NCI-H146 treated with DMSO at 0.1 percent for 48 hours (cell line): ENCODE data around the gene PHF21B.
"Not testable (repeated sequence)": the region's sequence is repeated elsewhere in the genome, so short reads cannot be mapped to it uniquely, and the experiment has no call there.

Source experiments
- DNase-seq: peaks from one replicate; lab custom pipeline; 2025; ENCODE audit not compliant: unreplicated experiment; lab: John Stamatoyannopoulos, UW

The PHF21B gene

GRCh38 chr22:45009606-45010531 lies at the start of gene PHF21B:
Gene PHF21B (minus strand): TSS chr22:45010005. CDS start chr22:45009549, 456 bp downstream.
- DNase-seq = peak; percentile 34

DNA sequence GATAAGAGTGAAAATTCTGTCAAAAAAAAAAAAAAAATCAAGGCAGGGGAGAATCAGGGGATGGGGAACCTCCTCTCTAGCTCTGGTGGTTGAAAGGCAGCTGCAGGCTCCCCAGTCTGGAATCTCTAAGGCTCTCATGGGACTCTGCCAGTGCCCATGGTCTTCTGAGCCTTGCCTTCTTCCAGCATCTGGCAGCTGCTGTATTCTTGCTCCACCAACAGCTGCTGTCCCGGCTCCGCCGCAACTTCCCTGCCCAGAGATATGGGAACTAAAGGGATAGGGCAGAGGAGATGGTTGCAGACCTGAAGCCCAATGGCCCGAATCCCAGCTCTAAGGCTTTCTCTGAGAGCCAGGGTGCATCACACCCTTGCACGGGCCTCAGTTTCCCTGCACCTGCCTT lies 49.5 kb upstream of the PHF21B start:
- DNase-seq = no peak

DNA sequence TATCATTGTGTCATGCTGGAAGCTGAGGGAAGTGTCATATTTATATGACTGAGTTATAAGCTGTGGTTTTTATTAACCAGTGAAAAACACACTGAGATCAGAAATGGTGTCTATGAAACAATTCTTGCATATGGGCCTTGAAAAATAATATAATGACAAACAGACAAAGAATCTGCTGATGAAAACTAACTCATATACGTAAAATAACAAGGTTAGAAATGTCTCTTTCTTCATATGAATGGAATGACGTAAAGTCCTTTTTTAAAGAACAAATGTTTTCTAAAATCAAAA lies 48.8 kb upstream of the PHF21B start:
- DNase-seq = no peak

GRCh38 chr22:45055936-45056335 lies 46.1 kb upstream of the PHF21B start:
- DNase-seq = no peak

GRCh38 chr22:45053571-45053970 lies 43.8 kb upstream of the PHF21B start:
- no peak for DNase-seq

GRCh38 chr22:45053094-45053493 lies 43.3 kb upstream of the PHF21B start:
- no peak for DNase-seq

DNA sequence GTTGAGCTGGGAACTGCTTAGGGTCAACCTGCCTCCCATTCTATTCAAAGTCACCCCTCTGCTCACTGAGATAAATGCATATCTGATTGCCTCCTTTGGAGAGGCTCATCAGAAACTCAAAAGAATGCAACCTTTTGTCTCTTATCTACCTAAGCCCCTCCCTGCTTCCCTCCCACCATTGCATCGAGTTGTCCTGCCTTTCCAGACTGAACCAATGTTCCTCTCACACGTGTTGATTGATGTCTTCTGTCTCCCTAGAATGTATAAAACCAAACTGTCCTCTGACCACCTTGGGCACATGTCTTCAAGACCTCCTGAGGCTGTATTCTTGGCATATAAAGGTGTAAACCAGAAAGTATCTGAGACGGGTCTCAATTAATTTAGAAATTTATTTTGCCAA lies 42.9 kb upstream of the PHF21B start:
- DNase-seq = not testable (repeated sequence)

DNA sequence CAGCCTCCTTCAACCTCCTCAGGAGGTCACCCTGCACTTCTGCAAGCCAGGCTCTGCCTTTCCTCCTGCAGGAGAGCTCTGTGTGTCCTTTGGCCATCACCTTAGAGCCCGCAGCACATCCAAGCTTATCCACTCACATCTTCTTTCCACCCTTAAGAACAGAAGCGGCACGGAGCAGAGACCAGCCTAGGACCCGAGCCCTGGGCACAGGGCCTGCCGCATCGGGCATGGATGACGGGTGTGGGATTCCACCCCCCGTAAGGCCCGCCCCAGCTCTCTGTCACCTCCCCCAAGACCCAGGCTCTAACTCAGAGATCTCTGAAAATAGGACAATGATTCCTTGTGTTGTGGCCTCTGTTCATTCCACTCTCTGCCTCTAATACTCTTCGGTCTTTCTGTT lies 42.1 kb upstream of the PHF21B start:
- no peak for DNase-seq

DNA sequence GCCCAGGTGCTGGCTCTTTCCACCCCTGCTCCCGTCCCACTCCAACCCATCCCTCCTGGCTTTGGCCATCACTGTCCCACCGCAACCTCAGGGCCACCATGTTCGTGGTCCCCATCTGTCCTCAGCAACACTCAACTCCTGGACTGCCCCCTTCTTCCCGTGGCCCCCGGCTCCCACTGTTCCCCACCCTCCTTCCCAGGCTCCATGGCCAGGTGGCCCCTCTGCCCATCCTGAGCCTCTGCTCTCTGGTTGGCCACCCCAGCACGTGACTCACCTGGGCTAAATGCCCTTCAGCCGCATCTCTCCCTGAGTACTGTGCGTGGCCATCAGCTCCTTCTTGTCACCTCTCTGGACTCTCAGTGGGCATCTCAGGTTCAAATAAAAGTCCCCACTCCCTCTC lies 41.6 kb upstream of the PHF21B start:
- no peak for DNase-seq

GRCh38 chr22:45047260-45047659 lies 37.5 kb upstream of the PHF21B start:
- DNase-seq = no peak

DNA sequence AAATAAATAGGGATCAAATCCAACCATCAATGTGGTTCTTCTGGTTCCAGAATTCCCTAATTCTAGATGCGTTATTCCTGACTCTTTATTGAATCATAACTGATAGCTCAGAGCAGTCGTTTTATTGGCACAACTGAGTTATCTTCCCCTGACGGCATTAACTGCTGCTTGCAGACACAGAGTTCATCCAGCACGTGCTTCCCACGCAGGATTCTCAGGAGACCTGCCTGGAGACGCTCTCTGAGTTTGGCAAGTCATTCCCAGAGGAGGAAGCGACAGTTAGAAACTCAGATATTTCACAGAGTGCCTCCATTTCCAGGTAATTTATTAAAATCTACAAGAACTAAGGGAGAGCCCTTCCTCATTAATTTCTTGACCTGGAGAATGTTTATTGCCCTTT lies 35.4 kb upstream of the PHF21B start:
- no peak for DNase-seq

GRCh38 chr22:45042263-45042662 lies 32.5 kb upstream of the PHF21B start:
- DNase-seq = no peak

- DNase-seq = no peak
Measured at GRCh38 chr22:45039133-45039532, 29.3 kb upstream of the PHF21B start.

- no peak for DNase-seq
Measured at GRCh38 chr22:45036154-45036553, 26.3 kb upstream of the PHF21B start.

- no peak for DNase-seq
Measured at GRCh38 chr22:45034821-45035220, 25.0 kb upstream of the PHF21B start.

DNA sequence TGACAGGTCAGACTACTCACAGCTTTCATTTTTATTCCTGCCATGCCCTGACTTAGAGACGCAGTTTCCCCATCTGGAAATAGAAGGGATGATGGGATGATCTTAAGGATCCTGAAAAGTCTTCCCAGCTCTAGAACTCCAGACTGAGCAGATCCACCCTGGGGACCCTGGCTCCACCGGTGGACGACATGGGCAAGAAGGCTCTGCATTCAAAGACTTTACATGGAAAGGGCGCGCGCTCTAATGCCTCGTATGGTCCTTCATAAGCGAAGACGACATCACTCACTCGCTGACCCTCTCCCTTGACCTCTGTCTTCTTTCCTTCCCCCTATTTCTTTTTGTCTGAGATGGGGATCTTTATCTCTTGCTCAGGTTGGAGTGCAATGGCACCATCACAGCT lies 24.4 kb upstream of the PHF21B start:
- DNase-seq = no peak

GRCh38 chr22:45033136-45033535 lies 23.3 kb upstream of the PHF21B start:
- no peak for DNase-seq

- DNase-seq = no peak
Measured at GRCh38 chr22:45031629-45032403, 22.0 kb upstream of the PHF21B start.

DNA sequence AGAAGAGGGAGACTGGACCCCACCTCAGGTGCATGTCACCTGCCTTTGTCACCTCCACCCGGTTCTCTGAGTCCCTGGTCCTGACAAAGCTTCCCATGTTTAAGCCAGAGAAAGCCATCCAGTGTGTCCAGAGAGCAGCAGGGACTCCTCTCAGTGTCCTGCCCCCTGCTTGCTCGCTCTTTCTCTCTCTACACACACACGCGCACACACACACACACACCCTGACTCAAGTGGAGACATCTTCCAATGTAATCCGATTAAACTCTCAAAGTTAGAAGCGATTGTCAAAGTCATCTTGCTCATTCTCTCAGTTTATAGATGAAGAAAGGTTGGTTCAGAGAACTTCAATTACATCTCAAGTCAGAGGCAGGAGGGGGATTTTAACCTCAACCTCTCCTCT lies 19.7 kb upstream of the PHF21B start:
- DNase-seq = no peak

- DNase-seq = no peak
Measured at GRCh38 chr22:45026511-45026910, 16.7 kb upstream of the PHF21B start.

GRCh38 chr22:45023431-45023830 lies 13.6 kb upstream of the PHF21B start:
- no peak for DNase-seq
